NCI-H1092 treated with DMSO at 0.1 percent for 48 hours (cell line): Measurements from ENCODE around the gene PEMT.

Experiments
- DNase-seq: peaks from one replicate; lab custom pipeline; 2025; lab: John Stamatoyannopoulos, UW

The PEMT gene

DNA sequence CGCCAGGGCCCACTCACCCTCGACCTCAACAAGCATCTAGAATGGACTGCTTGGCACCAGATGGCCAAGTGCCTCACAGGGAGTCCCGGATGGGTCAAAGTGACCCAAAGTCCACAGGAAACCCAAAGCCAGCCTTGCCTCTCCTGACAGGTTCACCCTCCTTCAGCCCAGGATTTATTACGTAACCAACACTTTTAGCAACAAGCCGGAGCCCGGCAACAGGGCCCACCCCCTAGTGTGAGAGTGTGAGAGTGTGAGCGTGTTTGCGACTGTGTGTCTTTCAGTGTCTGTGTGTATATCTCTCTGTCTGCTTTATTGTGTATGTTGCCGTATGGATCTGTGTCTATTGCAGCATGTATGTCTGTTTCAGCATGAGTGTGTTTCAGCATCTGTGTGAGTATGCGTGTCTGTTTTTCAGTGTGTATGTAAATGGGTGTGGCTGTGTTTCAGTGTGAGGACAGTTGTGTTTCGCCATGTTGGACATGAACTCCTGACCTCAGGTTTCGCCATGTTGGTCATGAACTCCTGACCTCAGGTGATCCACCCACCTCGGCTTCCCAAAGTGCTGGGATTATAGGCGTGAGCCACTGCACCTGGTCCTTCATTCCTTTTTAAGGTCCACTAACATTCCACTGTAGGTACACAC, 13.7 kb upstream of the PEMT start:
- DNase-seq: no peak

DNA sequence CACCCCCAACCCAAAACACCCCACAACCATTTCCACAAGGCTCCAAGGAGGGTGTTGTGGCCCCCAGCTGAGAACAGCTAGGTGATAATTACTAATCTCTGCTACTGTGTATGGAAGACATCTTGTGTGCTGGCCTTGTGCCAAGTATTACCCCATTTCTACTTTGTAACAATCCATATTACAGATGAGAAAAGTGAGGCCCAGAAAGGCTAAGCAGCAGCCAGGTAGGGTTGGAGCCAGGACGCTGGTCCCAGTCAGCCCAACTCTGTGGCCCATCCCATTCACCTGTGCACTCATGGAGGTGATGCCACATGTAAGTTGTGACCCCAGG, 12.4 kb upstream of the PEMT start:
- DNase-seq: peak; percentile 43

DNA sequence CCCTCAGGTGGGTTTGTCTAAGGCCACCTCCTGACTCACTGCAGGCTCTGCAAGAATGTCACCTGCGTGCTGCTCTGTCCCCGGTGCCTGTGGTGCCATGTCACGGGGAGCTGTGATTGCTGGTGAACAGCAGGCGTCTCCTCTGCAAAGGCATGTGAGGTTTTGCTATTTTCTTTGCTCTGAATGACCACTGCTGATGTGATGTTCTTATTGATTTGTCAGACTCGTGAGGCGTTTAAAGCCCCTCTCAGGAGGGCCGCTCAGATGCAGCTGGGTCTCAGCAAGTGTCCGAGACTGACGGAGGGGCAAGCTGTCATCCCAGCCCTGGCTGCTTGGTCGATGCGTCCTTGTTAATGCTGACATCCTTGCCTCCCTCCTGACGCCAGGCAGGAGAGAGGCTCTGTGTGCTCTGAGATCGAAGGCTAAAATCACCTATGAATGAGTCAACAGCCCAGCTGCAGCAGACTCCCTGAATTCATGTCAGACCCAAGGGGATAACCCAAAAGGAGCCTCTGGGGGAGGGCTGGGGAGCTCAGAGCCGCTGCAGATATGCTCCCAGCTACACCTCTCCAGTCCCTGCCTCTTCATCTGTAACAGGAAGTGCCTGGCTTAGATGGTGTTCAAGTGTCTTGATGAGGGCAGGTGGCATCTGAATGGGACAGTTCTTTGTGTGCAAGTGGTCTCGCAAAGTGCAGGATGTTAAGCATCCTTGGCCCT, 11.8 kb upstream of the PEMT start:
- peak; percentile 55 for DNase-seq

DNA sequence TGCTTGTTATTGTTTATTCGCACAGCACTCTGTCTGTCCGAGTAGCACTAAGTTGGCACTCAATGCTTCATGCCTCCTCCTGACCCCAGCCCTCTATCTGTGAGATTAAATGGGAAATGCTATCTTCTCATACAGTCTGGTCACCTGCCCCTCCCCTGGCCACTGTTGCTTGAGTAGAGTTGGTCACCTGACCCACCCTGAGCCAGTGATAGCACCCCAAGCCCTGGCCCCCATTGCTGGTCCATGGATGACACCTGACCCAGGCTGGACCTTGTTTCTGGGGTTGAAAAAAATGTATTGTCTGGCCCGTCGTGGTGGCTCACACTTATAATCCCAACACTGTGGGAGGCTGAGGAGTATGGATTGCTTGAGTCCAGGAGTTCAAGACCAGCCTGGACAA, 8.5 kb upstream of the PEMT start:
- DNase-seq: no peak

DNA sequence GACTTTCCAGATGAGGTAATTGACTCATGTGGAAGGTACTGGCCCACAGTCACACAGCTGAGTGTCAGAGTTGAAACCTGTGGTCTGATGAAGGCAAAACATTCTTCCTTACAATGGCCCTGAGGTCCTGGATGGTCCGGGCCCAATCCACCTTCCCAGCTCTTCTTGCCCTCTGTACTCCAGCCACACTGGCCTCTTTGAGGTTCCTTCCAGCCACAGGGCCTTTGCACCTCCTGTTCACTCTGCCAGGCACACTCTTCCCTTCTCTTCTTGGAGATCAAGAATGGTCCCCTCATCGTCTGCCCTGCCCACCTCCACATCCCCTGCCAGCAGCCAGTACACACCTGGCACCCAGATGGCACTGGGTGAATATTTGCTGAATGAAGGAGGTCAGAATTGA, 6.5 kb upstream of the PEMT start:
- no peak for DNase-seq

DNA sequence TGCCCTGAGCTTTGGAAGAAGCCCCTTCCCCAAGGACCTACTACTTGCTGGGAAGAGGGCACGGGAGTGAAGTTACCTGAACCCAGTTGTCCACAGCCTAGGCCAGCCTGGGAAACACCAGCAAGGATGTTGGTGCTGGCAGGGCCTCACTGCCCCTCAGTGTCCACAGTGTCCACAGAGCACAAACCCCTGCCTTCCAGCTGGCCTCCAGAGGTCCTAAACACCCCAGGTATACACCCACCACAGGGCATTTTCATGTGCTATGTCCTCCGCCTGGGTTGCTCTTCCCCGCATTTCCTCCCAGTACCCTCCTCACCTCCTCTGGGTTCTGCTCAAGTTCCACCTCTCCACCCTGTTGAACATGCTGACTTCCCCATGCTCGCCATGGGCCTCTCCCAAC, 4.2 kb upstream of the PEMT start:
- DNase-seq: no peak

DNA sequence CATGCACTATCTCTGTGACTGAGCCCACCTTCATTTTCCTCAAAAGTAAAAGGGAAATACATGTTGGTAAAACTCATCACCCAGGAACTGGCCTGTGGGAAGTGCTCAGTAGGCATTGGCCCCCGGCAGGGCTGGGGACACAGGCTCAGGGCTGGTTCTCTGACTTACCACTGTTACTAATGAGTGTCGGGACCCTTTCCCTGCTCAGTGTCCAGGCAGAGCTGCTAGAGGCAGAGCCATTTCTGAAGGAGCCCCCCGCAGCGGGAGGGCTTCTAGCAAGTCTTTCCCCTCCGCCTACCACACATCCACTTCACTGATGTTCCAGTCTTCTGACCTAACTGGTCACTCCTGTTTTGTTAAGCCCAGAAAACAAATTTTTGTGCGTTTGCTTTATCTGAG, 1.7 kb upstream of the PEMT start:
- DNase-seq: no peak

DNA sequence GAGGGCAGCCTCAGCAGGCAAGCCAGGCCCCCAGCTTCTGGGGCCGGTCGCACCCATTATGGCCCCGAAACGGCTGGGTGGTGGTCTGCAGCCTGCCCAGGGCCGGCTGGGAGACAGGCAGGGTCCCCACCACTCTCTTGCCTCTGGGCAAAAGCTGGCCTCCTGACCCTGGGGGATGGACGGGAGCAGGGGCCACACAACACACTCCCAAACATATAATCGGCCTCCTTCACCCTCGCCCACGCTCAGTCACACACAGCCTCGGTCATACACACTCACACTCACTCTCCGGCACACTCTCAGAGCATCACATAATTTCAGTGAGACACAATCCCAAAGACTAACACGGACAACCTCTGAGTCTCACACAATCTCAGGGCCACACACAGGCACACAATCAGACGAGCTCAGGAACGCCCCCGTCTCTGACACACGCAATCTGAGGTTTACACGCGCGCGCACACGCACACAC, 589 bp downstream of the PEMT start:
- no peak for DNase-seq

DNA sequence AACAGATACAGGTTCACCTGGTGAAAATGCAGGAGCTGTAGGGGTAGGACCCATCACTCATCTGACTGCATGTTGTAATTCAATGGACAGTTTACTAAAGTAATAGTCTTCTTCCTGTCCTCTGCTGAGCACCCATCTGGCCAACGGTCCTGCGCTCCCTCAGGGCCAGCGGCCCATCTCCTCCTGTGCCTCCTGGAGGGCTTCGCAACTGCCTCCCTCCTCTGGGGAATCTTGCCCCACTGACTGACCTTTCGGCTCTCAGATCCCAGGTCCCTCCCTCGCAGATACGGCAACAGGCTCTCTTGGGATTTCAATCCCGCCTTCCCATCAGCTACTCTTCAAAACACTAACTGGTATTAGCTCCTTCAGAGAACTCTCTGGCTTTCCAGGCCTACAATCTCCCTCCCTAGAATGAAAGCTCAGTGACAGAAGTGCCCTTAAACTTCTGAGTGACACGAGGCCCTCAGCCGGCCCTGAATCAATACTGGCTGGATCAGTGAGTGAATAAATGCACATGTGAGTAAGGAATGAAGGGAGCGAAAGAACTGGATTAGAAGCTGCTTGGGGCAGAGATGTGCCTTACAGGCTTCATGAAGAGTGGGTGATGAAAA, 1.3 kb downstream of the PEMT start:
- no peak for DNase-seq

DNA sequence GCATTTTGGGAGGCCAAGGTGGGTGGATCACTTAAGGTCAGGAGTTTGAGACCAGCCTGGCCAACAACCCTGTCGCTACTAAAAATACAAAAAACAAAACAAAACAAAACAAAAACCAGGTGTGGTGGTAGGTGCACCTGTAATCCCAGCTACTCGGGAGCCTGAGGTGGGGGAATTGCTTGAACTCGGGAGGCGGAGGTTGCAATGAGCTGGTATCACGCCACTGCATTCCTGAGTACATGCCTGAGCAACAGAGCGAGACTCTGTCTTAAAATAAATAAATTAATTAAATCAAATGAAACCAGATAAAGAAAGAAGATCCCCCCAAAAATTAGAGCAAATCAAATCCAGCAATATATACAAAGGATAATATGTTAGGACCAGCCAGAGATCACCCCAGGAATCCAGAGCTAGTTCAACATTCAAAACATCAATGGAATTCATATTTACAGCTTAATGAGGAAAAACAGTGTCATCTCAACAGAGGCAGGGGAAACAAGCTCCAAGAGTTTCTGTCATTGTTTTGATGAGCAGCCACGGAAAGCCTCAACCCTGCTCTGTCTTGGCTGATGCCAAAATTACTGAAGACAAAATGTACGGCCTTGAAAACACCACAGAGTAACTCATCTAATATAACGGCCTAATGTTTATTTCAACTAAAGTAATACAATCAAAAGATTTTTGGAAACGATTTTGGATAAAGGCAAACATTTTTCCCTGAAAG, 3.7 kb downstream of the PEMT start:
- no peak for DNase-seq

DNA sequence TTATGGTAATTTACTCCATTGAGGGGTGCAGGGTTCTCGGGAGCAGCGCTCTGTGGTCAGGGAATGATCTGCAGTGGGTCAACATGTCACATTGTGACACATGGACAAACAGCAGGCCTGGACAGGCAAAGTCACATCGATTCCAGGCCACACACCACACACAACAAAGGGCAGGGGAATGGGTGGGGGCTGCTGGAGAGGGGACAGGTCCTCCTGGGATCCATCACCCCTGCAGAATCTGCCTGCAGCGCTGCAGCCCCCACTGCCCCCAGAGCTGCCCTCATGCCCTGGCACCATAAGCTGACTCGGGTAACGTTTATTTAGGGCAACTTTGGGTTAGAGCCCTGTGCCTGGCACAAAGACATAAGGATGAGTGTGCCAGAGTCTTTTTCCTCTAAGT, 9.1 kb downstream of the PEMT start:
- DNase-seq: no peak

DNA sequence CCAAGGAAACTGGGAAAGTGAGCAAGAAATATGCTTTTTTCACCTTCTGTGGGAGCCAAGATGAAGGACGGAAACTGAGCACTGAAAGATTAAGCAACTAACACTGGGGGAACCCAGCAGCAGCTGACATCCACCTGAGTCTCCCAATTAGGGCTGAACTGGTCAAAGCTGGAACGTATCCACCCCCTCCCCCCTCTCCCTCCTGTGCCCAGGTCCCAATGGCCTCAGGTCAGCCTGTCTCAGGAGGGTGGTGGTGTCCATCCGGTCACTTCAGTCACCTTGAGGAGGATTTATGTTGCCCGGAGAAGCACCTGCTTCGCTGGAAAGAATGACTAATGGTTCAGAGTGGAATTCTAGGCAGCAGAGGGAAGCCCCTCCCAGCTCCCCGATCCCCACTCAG, 10.0 kb downstream of the PEMT start:
- DNase-seq: no peak

DNA sequence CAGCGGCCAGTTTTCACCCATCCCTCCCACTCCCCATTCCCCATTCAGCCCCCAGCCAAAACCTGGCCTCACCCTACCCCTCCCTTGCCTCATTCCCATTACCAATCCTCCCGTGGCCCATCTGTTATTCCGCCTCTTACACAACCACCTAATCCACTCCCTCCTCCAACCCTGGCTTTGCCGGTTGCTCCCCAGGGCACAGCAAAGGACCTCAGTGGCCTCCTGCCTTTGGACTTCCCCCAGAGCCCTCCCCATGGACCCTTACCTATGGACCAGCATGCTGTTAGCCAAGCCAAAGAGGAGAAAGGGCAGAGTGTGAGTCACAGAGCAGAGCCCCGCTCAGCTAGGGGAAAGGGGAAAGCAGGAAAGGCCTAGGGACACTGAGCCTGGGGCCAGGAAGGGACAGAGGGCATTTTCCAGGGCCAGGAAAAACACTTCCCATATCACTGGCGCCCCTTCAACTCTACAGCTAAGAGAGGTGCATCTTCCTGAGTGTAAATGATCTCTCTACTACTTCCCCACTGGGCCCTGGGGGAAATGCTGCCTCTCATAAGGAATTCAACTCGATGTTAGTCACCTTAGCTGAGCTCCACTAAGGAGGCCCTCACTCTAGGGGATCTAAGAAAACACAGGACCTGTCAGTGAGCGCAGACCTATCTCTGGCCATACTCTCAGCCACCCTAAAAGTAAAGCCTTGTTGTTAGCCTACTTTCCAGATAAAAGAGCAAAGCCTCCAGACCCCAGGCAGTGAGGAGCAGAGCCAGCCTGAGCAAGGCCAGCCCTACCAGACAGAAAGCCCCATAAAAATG, 10.6 kb downstream of the PEMT start:
- no peak for DNase-seq

DNA sequence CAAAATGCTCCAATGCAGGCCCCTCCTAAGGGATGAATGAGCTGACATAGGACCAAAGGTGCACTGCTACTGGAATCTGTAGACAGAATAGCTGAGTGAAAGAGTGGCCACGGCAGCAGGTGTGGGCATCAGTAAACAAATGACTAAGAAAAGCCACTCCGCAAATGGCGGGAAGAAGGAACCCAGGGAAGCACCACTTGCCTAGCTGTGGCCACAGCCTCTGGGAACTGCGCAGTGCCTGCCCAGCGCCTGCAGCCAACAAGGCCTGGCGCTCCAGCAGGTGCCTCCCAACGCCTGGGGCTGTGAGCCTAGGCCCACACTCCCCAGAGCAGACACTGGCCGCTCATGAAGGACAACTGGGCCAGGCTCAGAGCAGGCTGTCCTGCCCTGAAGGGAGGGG, 11.8 kb downstream of the PEMT start:
- DNase-seq: no peak

DNA sequence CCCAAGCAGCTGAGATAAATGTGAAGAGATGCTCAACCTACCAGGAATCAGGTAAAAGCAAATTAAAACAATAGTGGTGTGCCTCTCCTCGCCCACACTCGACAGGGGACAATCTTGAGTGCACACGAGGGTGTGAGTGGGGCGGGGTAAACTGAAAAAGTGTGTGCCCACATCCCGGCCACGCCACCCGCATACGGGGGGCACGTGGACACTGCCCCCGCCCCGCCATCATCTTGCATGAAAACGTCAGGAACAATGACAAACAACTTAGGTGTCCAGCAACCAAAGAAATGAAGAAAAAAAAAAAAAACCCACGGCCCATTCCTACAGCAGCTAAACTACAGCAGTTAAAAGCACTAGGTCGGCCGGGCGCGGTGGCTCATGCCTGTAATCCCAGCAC, 14.1 kb downstream of the PEMT start:
- DNase-seq: no peak

DNA sequence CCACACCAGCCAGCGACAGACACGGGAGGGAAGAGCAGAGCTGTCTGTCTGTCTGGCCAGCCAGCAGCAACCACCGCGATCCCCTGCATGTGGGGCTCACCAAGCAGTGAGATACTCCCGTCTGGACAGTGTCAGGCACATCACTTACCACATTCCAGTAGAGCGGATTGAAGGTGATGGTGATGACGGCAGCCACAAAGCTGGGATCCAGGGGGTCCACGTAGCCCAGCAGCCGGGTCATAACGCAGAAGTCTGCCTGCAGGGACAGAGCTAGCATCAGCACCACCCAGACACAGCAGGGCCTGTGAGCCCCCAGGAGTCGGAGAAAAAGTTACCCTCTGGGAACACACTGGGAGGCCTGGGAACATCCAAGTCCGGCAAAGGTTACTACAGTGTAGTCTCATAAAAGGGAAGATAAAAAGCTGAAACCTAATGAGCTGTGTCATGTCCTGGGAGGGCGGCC, 14.7 kb downstream of the PEMT start:
- no peak for DNase-seq

DNA sequence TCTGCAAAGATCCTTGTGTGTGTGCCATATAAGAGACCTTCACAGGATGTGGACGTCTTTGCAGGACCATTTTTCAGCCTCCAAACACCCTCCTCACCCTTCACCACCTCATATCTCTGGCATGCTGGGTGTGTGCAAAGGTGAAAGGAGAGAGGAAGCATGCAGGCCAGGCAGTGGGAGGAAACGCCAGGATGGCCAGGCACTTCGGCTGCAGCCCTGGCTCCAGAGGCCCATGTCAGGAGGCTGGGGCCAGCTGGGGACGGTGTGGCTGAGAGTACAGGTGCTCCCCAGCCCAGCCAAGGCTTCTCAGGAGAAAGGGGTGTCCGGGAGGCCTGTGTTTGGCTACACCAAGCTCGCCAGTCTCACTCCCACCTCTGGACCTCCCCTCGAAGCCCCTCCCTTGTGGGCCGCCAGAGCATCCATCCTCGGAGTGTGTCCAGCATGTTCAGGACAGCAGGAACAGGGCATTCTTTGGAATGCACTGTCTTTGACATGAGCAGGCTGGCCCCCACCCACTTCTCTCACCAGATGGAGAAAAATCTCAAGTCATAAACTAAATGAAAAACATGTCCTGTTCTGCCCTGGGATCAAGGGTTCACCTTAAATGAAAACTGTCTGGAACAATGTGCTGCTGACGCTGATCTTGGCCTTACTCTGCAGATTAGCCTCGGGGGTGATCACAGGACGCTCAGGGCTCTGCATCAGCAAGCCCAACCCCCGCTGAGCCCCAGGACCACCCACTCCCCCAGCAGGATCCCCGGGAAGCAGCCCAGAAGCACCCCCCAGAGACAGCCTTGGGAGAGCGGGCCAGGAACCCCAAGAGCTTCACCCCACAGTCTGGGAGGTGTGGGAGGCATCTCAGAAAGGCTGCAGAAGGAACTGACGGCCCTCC, 15.9 kb downstream of the PEMT start:
- DNase-seq: no peak

DNA sequence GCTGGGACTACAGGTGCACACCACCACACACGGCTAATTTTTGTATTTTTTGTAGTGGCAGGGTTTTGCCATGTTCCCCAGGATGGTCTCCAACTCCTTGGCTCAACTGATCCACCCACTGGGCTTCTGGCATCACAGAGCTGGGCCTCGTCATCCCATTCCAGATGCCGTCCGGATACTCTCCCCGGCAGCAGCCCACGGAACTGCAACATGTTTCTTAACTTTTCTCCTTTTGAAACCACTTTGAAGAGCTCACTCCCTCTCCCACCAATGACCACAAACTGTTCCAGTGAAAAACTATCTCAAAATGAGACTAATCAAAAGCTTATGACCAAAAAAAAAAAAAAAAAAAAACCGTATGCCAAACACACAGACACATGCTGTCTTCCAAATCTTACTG, 17.6 kb downstream of the PEMT start:
- DNase-seq: no peak

DNA sequence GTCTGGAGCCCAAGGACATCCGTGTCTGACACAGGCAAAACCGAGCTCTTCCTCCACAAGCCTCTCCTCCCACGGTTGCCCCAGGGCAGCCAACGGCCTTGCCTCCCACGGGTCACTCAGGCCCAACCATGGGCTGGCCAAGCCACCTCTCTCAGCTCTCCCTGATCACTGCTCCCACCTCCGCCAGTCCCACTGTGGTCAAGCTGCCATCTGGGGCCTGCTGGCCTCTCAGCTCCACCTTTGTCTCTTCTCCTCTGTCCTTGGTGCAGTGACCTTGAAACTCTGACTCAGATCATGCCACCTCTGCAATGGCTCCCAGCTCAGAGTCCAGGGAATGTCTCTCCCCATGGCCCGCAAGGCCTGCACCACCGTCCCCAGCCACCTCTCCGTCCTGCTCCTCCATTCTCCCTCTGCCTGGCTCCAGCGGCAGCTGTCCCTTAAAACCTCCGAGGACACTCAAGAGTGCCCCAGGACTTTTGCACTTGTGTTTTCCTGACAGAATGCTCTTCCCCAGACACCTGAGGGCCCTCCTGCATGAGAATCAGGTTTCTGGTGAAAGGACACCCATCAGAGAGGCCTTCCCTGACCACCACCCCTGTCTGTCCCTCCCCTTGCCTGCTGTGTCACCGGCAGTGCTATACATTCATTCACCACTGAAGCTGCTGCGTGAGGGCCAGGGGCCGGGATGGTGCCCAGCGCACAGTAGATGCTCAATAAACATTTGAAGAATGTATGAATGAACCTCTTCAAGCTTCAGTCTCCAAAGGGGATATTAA, 19.3 kb downstream of the PEMT start:
- no peak for DNase-seq
